Spleen (tissue), 7 donors: Measurements from ENCODE around the gene CST7.

Experiments
- CTCF ChIP-seq, 11 experiments: fragments of 200-600 bp in 7 of 11; fragments of 450-650 bp in 4 of 11; sonication (generic) in 4 of 11; IDR thresholded peaks in 8 of 11; conservative IDR thresholded peaks in 3 of 11; 1 replicate in 7 of 11; 2 replicates in 4 of 11; pipeline versions ENCODE4 v1.4.0 to v1.8.0; 2016 to 2021; ENCODE audit warnings: antibody characterized with exemption in 11 of 11, inconsistent platforms in 4 of 11, mild to moderate bottlenecking in 1 of 11
- POLR2AphosphoS5 ChIP-seq, 3 donors: sonication (generic); formaldehyde crosslinking; IDR thresholded peaks; one replicate each; pipeline ENCODE4 v1.5.1; 2017; ENCODE audit warnings: antibody characterized with exemption in 3 of 3
- donor health status: DM: no; HTN: no; CAD: no; lungs with moderate emphysema.
- donor health status: DM: no; HTN: no; CAD: no.
- donor health status: DM: no; HTN: no; CAD: no.

- no peak for TF ChIP-seq CTCF (IDR thresholded peaks at IDR 0.05 in 8 of 11, conservative IDR thresholded peaks at IDR 0.05 in 3 of 11)
- TF ChIP-seq POLR2AphosphoS5 (IDR thresholded peaks at IDR 0.05) = no peak
Measured at GRCh38 chr20:24979036-24979960, 30.2 kb downstream of the CST7 start.
